Esophagus muscularis mucosa (tissue), 3 donors: ENCODE data around the gene SLC38A10.

Experiments
- CTCF ChIP-seq, 3 experiments: fragments of 200-600 bp in 2 of 3; fragments of 450-650 bp in 1 of 3; sonication (generic) in 2 of 3; IDR thresholded peaks; one replicate each; pipeline ENCODE4 v1.5.1; 2017 to 2019; ENCODE audit warnings: antibody characterized with exemption in 3 of 3, mild to moderate bottlenecking in 2 of 3, moderate library complexity in 1 of 3
- POLR2AphosphoS5 ChIP-seq, 2 donors: sonication (generic); formaldehyde crosslinking; IDR thresholded peaks; one replicate each; pipeline ENCODE4 v1.6.1; 2017; ENCODE audit warnings: antibody characterized with exemption in 2 of 2

- TF ChIP-seq CTCF (IDR thresholded peaks at IDR 0.05) (no peak), POLR2AphosphoS5 (IDR thresholded peaks at IDR 0.05) (no peak)
These were observed 76.6 kb downstream of the SLC38A10 start for GRCh38 chr17:81218459-81218858.
